HG03521 (cell line): ENCODE data around the gene ADH5.
"Not testable (repeated sequence)": the region's sequence is repeated elsewhere in the genome, so short reads cannot be mapped to it uniquely, and the experiment has no call there.

Experiments
- ATAC-seq: cut with Tn5 transposase; IDR thresholded peaks from one replicate; pipeline ENCODE4 v1.9.1; 2021; ENCODE audit warnings: mild to moderate bottlenecking, moderate library complexity; ENCODE audit not compliant: unreplicated experiment

ADH5 gene

GRCh38 chr4:99088023-99088449 lies 552 bp downstream of the ADH5 start:
- peak; percentile 14 for ATAC-seq

- no peak for ATAC-seq
Measured at GRCh38 chr4:99084595-99084994, 4.0 kb downstream of the ADH5 start.

GRCh38 chr4:99082192-99082591 lies 6.4 kb downstream of the ADH5 start:
- ATAC-seq: no peak

- not testable (repeated sequence) for ATAC-seq
Measured at GRCh38 chr4:99080869-99081268, 7.7 kb downstream of the ADH5 start.

- no peak for ATAC-seq
Measured at GRCh38 chr4:99079625-99080295, 8.8 kb downstream of the ADH5 start.

- no peak for ATAC-seq
Measured at GRCh38 chr4:99078931-99079624, 9.5 kb downstream of the ADH5 start.

GRCh38 chr4:99078336-99078735 lies 10.3 kb downstream of the ADH5 start:
- no peak for ATAC-seq

- ATAC-seq: no peak
Measured at GRCh38 chr4:99077177-99077576, 11.4 kb downstream of the ADH5 start.

GRCh38 chr4:99076292-99076976 lies 12.2 kb downstream of the ADH5 start:
- ATAC-seq: no peak

- ATAC-seq: no peak
Measured at GRCh38 chr4:99074816-99075215, 13.8 kb downstream of the ADH5 start.

- ATAC-seq: no peak
Measured at GRCh38 chr4:99071159-99071558, 17.4 kb downstream of the ADH5 start.

- ATAC-seq: no peak
Measured at GRCh38 chr4:99067617-99068016, 21.0 kb downstream of the ADH5 start.

GRCh38 chr4:99065521-99065920 lies 23.1 kb downstream of the ADH5 start:
- not testable (repeated sequence) for ATAC-seq

GRCh38 chr4:99062120-99062519 lies 26.5 kb downstream of the ADH5 start:
- no peak for ATAC-seq

GRCh38 chr4:99061048-99061700 lies 27.4 kb downstream of the ADH5 start:
- no peak for ATAC-seq

GRCh38 chr4:99059550-99059949 lies 29.0 kb downstream of the ADH5 start:
- ATAC-seq: no peak

- no peak for ATAC-seq
Measured at GRCh38 chr4:99058228-99058627, 30.4 kb downstream of the ADH5 start.

- ATAC-seq: peak; percentile 33
Measured at GRCh38 chr4:99054428-99054994, 34.1 kb downstream of the ADH5 start.

- ATAC-seq: no peak
Measured at GRCh38 chr4:99052902-99053301, 35.7 kb downstream of the ADH5 start.

- no peak for ATAC-seq
Measured at GRCh38 chr4:99047710-99048109, 40.9 kb downstream of the ADH5 start.

GRCh38 chr4:99043346-99043745 lies 45.2 kb downstream of the ADH5 start:
- no peak for ATAC-seq
